Stimulated activated CD8-positive, alpha-beta memory T cell treated with anti-CD3 and anti-CD28 coated beads, Interleukin-4, amount 100 ng/mL, for 1 hour (primary cell): ENCODE measurements around the gene RBPJ.
"Not testable (repeated sequence)": the region's sequence is repeated elsewhere in the genome, so short reads cannot be mapped to it uniquely, and the experiment has no call there.

Source experiments
- DNase-seq, 2 donors: peaks; one replicate each; pipeline ENCODE4 v3.0.0-alpha.2; 2020; ENCODE audit warnings: low read depth in 2 of 2, low spot score in 1 of 2

RBPJ gene

GRCh38 chr4:26372525-26373172 is 51.8 kb downstream of the RBPJ start:
- peak in 1 of 2 donors; percentile 2 for DNase-seq

DNA sequence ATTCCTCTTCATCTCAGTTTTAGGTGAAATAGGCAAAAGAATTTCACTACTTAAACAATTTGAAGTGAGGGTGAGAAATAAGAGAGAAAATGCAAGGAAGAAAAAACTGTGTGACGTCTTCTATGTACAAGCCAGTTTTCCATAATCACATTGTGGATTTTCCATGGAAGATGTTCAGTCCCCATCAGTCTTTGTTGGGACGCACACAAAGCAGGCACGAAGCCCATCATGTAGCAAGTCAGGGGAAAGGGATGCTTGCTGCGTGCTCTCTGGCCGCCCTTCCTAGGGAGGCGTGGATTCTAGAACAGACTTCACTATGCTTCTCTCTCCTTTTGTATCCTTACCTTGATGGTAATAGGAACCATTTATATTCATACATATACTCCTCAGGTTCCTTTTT is 54.7 kb downstream of the RBPJ start:
- no peak for DNase-seq

GRCh38 chr4:26377328-26378311 is 56.8 kb downstream of the RBPJ start:
- DNase-seq, result no peak

GRCh38 chr4:26379837-26380236 is 59.0 kb downstream of the RBPJ start:
- no peak for DNase-seq

DNA sequence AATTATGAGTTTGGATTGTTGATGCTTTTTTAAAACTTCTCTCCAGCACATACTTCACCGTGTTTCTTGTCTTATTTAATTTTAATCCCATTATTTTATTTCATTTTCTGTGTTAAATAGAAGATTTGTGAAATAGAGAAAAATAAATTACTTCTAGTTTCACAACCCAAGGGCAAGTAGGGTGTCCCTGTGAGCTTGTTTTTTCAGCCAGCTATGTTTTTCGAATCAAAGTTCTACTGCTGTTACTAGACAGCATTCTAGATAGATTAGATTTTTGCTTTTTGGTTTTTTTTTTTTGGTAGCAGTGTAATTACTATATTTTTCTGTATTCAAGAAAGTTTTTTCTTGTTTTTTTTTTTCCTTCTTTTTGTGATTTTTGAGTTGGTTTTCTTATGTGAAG is 59.9 kb downstream of the RBPJ start:
- no peak for DNase-seq

DNA sequence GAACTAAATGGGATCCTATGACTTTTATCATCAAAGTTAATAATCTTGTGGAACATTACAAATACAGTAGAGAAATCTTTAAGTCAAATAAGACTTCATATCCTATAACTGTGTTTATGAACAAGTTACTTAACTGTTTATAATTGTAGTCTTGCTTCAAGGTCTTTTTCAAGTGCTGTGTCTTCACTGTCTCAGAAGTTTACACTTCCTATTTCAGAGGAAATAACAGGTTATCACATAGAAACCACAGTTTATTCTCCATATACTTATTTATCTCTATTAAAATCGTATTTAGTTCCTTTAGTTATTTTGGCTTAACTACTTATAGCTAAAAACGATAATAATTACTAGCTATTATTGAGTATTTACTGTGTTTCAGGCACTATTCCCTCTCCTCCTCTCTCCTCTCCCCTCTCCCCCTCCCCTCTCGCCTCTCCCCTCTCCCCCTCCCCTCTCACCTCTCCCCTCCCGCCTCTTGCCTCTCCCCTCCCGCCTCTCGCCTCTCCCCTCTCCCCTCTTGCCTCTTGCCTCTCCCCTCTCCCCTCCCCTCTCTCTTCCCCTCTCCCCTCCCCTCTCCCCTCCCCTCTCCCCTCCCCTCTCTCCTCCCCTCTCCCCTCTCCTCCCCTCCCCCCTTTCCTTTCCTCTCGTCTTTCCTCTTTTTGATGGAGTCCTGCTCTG is 63.7 kb downstream of the RBPJ start:
- no peak for DNase-seq

GRCh38 chr4:26385690-26386089 is 64.9 kb downstream of the RBPJ start:
- no peak for DNase-seq

- no peak for DNase-seq
Measured at GRCh38 chr4:26386386-26386785, 65.6 kb downstream of the RBPJ start.

DNA sequence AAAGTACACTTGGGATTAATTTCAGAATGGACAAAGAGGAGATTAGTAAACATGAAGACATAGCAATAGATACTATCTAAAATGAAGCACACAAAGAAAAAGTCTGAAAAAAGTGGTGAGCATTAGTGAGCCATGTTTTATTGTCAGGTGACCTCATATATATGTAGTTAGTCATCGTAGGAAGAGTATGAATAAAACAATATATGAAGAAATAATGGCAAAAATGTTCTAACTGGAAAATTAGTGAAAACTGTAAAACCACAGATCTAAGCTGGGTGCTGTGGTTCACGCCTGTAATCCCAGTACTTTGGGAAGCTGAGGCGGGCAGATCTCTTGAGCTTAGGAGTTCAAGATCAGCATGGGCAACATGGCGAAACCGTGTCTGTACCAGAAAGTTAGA is 67.9 kb downstream of the RBPJ start:
- no peak for DNase-seq

GRCh38 chr4:26397086-26397485 is 76.3 kb downstream of the RBPJ start:
- no peak for DNase-seq

GRCh38 chr4:26400132-26400531 is 79.3 kb downstream of the RBPJ start:
- DNase-seq, result no peak

DNA sequence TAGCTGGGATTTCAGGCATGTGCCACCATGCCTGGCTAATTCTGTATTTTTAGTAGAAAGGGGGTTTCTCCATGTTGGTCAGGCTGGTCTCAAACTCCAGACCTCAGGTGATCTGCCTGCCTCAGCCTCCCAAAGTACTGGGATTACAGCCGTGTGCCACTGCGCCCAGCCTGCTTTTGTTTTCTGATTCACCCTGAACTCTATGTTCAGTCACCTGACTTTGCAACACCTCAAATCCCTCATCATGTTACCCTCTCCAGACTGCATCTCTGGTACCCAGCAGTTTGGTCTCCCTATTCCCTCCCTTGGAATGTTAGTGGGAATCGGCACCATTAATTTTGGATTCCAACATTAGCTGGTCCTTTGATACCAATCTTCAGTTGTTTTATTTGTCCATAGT is 81.2 kb downstream of the RBPJ start:
- not testable (repeated sequence) for DNase-seq

GRCh38 chr4:26402458-26402857 is 81.6 kb downstream of the RBPJ start:
- no peak for DNase-seq

DNA sequence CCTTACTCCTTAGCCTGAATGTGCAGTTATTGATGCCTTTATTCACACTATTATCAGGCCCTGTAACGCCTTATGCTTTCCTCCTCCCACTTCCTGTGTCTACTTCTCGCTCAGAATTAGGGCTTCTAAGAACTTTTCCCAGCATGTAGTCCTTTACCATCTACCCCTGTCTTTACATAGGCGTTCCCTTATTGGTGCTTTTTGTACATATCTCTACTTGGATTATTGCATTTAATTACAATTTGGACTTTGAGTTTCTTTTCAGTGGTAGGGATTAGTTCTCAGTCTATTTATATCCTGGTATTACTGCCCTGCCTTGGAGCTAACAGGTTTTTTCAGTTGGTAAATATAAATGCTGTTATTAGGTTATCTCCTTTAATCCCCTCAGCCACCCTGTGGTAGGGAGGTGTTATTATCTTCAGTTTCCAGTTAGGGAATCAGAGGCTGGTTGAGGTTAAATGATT is 84.0 kb downstream of the RBPJ start:
- DNase-seq, result no peak

- no peak for DNase-seq
Measured at GRCh38 chr4:26406346-26406975, 85.6 kb downstream of the RBPJ start.

- no peak for DNase-seq
Measured at GRCh38 chr4:26407476-26407875, 86.7 kb downstream of the RBPJ start.

DNA sequence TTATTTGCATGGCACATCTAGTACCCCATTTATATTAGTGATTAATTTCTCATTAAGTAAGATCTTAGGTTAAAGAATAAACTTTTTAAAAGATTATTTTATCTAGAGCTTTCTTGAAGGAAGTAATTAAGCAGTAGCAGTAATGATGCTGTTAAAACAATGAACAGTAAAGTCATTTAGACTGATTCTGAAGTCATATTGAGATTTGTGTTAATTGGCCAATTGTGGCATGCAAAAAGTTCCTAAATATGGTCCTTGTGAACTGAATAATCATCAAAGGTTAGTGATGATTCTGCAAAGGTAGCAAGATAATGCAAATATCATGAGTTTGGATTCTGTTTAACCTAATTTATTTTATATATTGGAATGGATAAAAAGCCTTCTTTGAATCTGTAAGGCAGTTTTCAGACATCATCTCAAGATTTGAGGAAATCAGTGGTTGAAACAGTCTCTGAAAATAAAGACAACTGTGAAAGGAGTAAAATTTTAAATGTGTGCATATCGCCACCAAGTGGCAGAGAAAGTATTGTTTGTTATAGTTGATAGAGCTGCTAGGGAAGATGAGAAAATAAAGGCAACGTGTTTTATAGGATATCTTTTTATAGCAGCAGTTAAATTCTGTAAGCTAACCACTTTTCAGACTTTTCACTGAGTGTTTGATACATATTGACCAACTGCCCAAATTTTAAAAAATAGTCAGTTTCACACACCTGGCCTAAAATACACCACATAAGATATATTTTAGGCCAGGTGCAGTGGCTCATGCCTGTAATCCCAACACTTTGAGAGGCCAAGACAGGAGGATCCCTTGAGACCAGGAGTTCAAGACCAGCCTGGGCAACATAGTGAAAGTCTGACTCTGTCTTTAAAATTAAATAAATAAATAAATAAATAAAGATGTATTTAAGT is 89.8 kb downstream of the RBPJ start:
- DNase-seq, result no peak

DNA sequence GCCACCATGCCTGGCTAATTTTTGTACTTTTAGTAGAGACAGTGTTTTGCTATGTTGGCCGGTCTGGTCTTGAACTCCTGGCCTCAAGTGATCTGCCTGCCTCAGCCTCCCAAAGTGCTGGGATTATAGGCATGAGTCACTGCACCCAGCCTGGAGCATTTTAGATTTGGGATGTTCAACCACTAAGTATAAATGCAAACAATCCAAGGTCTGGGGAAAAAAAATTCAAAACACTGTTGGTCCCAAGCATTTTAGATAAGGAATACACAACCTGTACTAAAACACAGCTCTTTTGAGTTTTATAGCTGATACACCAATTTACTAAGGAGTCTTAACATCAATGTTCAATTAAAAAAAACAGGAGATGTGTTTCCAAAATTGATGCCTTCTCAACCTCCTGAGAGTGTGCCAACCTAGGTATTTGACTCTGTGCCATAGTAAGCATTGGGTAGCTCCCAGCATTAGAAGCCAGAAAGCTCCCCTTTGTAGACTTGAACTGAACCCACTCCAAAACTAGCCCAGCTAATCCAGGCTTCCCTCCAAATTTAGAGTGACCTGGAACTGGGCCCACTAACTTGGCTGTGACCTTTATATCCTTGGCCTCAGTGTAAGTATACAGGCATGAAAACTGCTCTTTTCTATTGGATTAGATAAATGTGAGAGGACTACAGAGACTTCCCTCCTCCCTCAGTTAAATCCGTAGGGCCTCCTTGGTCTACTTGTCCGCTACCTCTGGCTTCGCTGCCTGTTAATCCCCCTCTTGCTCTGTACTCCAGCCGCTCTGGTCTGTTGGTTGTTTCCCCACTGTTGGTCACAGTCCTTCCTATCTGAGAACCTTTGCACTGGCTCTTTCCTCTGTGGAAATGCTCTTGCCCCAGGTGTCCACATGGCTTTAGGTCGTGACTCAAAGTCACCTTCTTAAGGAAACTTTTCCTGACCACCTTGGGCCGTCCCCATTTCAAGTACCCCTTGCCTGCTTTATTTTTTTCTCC is 91.9 kb downstream of the RBPJ start:
- DNase-seq, result no peak

DNA sequence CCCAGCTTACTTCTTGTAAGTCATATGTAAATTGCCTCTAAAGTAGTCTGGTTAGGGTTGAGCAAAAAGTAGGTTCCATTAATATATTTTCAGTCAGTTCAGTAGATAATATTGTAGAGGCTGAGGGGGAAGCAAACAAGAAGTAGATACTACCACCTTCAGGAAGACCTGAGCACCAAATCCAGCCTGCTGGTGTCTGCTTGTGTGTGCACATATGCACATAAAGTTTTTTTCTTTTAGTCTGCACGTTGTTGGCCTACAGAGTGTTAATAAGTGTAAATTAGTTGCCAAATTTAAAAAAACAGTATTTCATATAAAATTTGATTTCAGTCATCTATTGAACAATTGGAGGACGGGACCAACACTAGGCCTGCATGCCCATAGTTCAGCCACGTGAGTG is 92.8 kb downstream of the RBPJ start:
- no peak for DNase-seq
